Heart right ventricle (tissue), 16 donors: ENCODE data around the gene KCNJ11. TPM values are rescaled to one million over a fixed set of nuclear protein-coding genes. Genes with fewer than 3 reads are reported as not detected.

ENCODE experiments used
- ATAC-seq, 8 donors: fragments of 200-7000 bp; cut with Tn5 transposase; one replicate each; pipeline ENCODE4 v1.9.1; 2020; ENCODE audit warnings: mild to moderate bottlenecking in 8 of 8, moderate library complexity in 8 of 8, moderate number of reproducible peaks in 1 of 8
- DNase-seq, 2 donors: peaks; one replicate each; pipeline ENCODE4 v3.0.0-alpha.2; 2020
- H3K27ac ChIP-seq, 10 donors: fragments of 200-600 bp; sonication (generic) in 2 of 10; one replicate each; pipeline versions ENCODE4 v1.5.0 to v1.8.0; 2020 to 2022; ENCODE audit warnings: mild to moderate bottlenecking in 3 of 10
- H3K27me3 ChIP-seq, 7 donors: fragments of 200-600 bp; one replicate each; pipeline ENCODE4 v1.8.0; 2021 to 2022; ENCODE audit warnings: mild to moderate bottlenecking in 2 of 7
- H3K36me3 ChIP-seq, 9 donors: fragments of 200-600 bp; sonication (generic) in 1 of 9; one replicate each; pipeline versions ENCODE4 v1.5.0 to v1.8.0; 2020 to 2022; ENCODE audit warnings: mild to moderate bottlenecking in 2 of 9
- H3K4me1 ChIP-seq, 9 donors: fragments of 200-600 bp; sonication (generic) in 1 of 9; one replicate each; pipeline versions ENCODE4 v1.5.0 to v1.8.0; 2020 to 2022; ENCODE audit warnings: mild to moderate bottlenecking in 4 of 9
- H3K4me3 ChIP-seq, 10 donors: fragments of 200-600 bp; sonication (generic) in 2 of 10; one replicate each; pipeline versions ENCODE4 v1.5.0 to v1.8.0; 2020 to 2022; ENCODE audit warnings: mild to moderate bottlenecking in 7 of 10, moderate library complexity in 2 of 10
- H3K9me3 ChIP-seq, 11 donors: fragments of 200-600 bp in 10 of 11; sonication (generic) in 2 of 11; one replicate each; pipeline versions ENCODE4 v1.5.0 to v1.8.0; 2013 to 2022; ENCODE audit warnings: mild to moderate bottlenecking in 2 of 11, control low read depth in 1 of 11, moderate library complexity in 1 of 11
- CTCF ChIP-seq, 9 donors: fragments of 200-600 bp; sonication (generic) in 2 of 9; IDR thresholded peaks; one replicate each; pipeline versions ENCODE4 v1.5.0 to v1.8.0; 2021 to 2022; ENCODE audit warnings: antibody characterized with exemption in 9 of 9, mild to moderate bottlenecking in 5 of 9, moderate library complexity in 1 of 9
- WGBS, 2 donors: extraction: QIAGEN DNeasy Blood & Tissue Kit; methylation state at CpG; one replicate each; pipeline ENCODE4 v1.1.7; 2013; ENCODE audit warnings: inconsistent platforms in 1 of 2; 5-methylcytosine and 5-hydroxymethylcytosine counted together
- intact Hi-C, 10 donors: fragments of 100-400 bp; cut with DNase I; formaldehyde crosslinking; loops; one replicate each; pipeline versions ENCODE4 v1.11.1 to v1.14.2; 2022
- polyA plus RNA-seq, 2 donors: library from polyadenylated mRNA; stranded (reverse); fragments of 200-250 nt; gene quantifications; one replicate each; pipeline ENCODE4 v1.2.3, GENCODE V29; 2013
- total RNA-seq, 10 donors: library from RNA; stranded (reverse); fragmentation: NEBNext Ultra II Directional in 3 of 10; extraction: Animal tissue kit (Norgen Biotek cat#: 25700) in 3 of 10; gene quantifications; one replicate each; pipeline versions ENCODE4 v1.2.1 to v1.2.4, GENCODE V29; 2021 to 2023
- donor health status: Arrhythmogenic right ventricular cardiomyopathy.
- donor health status: ischemic (EF 13 %, LVEDD 7.1; RV severe dilation, severe dysfunction).
- donor health status: healthy with polysubstance abuse.
- donor health status: DM: no; HTN: yes; CAD: no.
- donor health status: DM: no; HTN: no; CAD: no.
- donor health status: ischemic (EF 25% LVEDD 6.9; RV normal size, moderate dysfunction).
- donor health status: ischemic (EF 25% LVEDD 5.7; RV mildly dilated, moderate dysfunction).
- donor health status: healthy.
- donor health status: DM: yes; HTN: yes; CAD: no.
- donor health status: Ischemic cardiomyopathy.
- donor health status: ischemic (EF 35%, LVEDD 5.7; RV mildly dilated, moderate dysfunction).
- donor health status: nonischemic (EF 11% LVEDD 7.7; RV severe dilation, severe dysfunction).
- donor health status: DM: yes; HTN: yes; CAD: no.
- donor health status: PGD.
- donor health status: ischemic (EF 29% LVEDD 5.4; RV normal size, mild dysfunction).
- donor health status: nonischemic (EF 23%, LVEDD 6.1; RV moderate dilation, normal function).

KCNJ11 gene
- total and polyA plus RNA-seq, 12 donors: 8.9 to 27.0 (median 13.9) TPM

GRCh38 chr11:17376493-17376892 lies 12.0 kb downstream of the KCNJ11 start:
- intact Hi-C loops: no loop called here
- peaks cover 0 to 35% (median 19%) of the 10 kb centered on the region in 9 donors for H3K36me3 ChIP-seq
- no peak for TF ChIP-seq CTCF (IDR thresholded peaks at IDR 0.05)
- 61 to 62% methylated on average over 3 of the region's 3 CpGs for WGBS, 2 donors
- DNase-seq (no peak), ATAC-seq (peak in 4 of 8 donors; percentile 40 to 72 (median 52))
- peaks cover 0 to 9% (median 0%) of the 10 kb centered on the region in 9 donors for H3K4me1 ChIP-seq
- no peaks in the 10 kb centered on the region for H3K27me3 ChIP-seq
- peaks cover 0 to 44% (median 21%) of the 10 kb centered on the region in 11 donors for H3K9me3 ChIP-seq
- H3K4me3 ChIP-seq: no peak overlapping the region
- no peak overlapping the region for H3K27ac ChIP-seq

- peaks cover 0 to 44% (median 20%) of the 10 kb centered on the region in 9 donors for H3K36me3 ChIP-seq
- intact Hi-C loops: no loop called here
These were observed 12.9 kb downstream of the KCNJ11 start for GRCh38 chr11:17375547-17375946.

GRCh38 chr11:17371614-17372013 lies 16.8 kb downstream of the KCNJ11 start:
- Histone ChIP-seq H3K9me3 (peaks cover 0 to 76% (median 45%) of the 10 kb centered on the region in 11 donors), H3K36me3 (peaks cover 0 to 74% (median 27%) of the 10 kb centered on the region in 9 donors), H3K4me3 (no peak overlapping the region), H3K27me3 (no peaks in the 10 kb centered on the region), H3K4me1 (peaks cover 0 to 5% (median 0%) of the 10 kb centered on the region in 9 donors), H3K27ac (no peak overlapping the region)
- ATAC-seq (no peak), DNase-seq (no peak)
- no peak for TF ChIP-seq CTCF (IDR thresholded peaks at IDR 0.05)
- intact Hi-C loops: no loop called here
- 54 to 58% methylated on average over 3 of the region's 3 CpGs for WGBS, 2 donors

More at GRCh38 chr11:17375547-17375946, 12.9 kb downstream of the KCNJ11 start:
- Histone ChIP-seq H3K4me1 (peaks cover 0 to 9% (median 0%) of the 10 kb centered on the region in 9 donors), H3K4me3 (no peak overlapping the region), H3K9me3 (peaks cover 0 to 53% (median 31%) of the 10 kb centered on the region in 11 donors), H3K27ac (no peak overlapping the region), H3K27me3 (no peaks in the 10 kb centered on the region)
- no peak for TF ChIP-seq CTCF (IDR thresholded peaks at IDR 0.05)
- DNase-seq (no peak), ATAC-seq (no peak)
- 85 to 95% methylated on average over 5 of the region's 5 CpGs for WGBS, 2 donors

DNA sequence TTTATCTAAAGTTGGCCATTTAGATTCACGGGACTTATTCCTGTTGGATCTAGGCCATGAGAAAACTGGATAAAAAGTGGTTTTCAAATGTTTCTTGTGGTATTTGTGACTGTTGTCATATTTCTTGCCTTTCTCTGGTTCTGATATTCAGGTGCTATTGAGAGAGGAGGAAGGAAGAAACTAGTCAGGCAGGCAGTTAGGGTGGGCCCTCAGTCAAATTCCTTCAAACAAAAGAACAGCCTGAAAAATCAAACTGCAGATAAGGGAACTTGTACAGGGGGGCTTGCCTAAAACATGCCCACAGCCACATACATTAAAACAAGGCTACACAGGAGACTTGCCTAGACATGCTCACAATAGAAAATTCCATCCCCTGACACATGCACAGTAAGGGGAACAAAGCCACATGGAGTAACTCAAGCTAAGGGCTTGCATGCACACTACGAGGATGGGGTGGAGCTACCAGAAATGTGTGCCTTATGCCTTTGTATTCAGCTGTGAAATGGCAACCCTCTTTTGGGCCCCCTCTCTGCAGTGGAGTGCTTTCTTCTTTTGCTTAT lies 18.7 kb downstream of the KCNJ11 start:
- no peak overlapping the region for H3K4me3 ChIP-seq
- DNase-seq: no peak
- intact Hi-C loops: no loop called here
- H3K27me3 ChIP-seq: no peaks in the 10 kb centered on the region
- H3K4me1 ChIP-seq: peaks cover 0 to 4% (median 0%) of the 10 kb centered on the region in 9 donors
- H3K36me3 ChIP-seq: peaks cover 0 to 74% (median 27%) of the 10 kb centered on the region in 9 donors
- peaks cover 0 to 73% (median 45%) of the 10 kb centered on the region in 11 donors for H3K9me3 ChIP-seq
- WGBS, 2 donors: 86 to 90% methylated on average over 2 of the region's 2 CpGs
- no peak for TF ChIP-seq CTCF (IDR thresholded peaks at IDR 0.05)
- H3K27ac ChIP-seq: no peak overlapping the region
- ATAC-seq: no peak
